Transverse colon (tissue), 3 donors: ENCODE results near the gene MYO18B.

ENCODE experiments used
- EP300 ChIP-seq: sonication (generic); formaldehyde crosslinking; IDR thresholded peaks from one replicate; pipeline ENCODE4 v1.6.1; 2017; ENCODE audit warnings: antibody characterized with exemption, low read depth
- POLR2A ChIP-seq: fragments of 450-650 bp; IDR thresholded peaks from one replicate; pipeline ENCODE4 v1.6.1; 2016; ENCODE audit warnings: antibody characterized with exemption, mild to moderate bottlenecking, moderate library complexity
- TF ChIP-seq, protein P1 (sequence below), 5 experiments: fragments of 200-600 bp in 3 of 5; fragments of 450-650 bp in 2 of 5; sonication (generic) in 3 of 5; IDR thresholded peaks; 1 replicate in 2 of 5; 2 replicates in 3 of 5; pipeline ENCODE4 v1.5.1; 2016 to 2017; ENCODE audit warnings: antibody characterized with exemption in 5 of 5, inconsistent platforms in 3 of 5, mild to moderate bottlenecking in 2 of 5, moderate library complexity in 1 of 5

- TF ChIP-seq, protein P1, sequence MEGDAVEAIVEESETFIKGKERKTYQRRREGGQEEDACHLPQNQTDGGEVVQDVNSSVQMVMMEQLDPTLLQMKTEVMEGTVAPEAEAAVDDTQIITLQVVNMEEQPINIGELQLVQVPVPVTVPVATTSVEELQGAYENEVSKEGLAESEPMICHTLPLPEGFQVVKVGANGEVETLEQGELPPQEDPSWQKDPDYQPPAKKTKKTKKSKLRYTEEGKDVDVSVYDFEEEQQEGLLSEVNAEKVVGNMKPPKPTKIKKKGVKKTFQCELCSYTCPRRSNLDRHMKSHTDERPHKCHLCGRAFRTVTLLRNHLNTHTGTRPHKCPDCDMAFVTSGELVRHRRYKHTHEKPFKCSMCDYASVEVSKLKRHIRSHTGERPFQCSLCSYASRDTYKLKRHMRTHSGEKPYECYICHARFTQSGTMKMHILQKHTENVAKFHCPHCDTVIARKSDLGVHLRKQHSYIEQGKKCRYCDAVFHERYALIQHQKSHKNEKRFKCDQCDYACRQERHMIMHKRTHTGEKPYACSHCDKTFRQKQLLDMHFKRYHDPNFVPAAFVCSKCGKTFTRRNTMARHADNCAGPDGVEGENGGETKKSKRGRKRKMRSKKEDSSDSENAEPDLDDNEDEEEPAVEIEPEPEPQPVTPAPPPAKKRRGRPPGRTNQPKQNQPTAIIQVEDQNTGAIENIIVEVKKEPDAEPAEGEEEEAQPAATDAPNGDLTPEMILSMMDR (IDR thresholded peaks at IDR 0.05), result no peak
- TF ChIP-seq EP300, result no peak
- no peak for TF ChIP-seq POLR2A
Observed at GRCh38 chr22:25823276-25823675, 81.3 kb downstream of the MYO18B start.
